HG03575 (cell line): ENCODE results near the gene MAPRE2.
A peak's percentile ranks its signal among the peaks of the same experiment; 100 is the strongest.

Source experiments
- ATAC-seq: cut with Tn5 transposase; IDR thresholded peaks from one replicate; pipeline ENCODE4 v1.9.1; 2021; ENCODE audit not compliant: unreplicated experiment, insufficient number of reproducible peaks, low FRiP score; ENCODE audit errors: extremely low read depth

Gene MAPRE2

DNA sequence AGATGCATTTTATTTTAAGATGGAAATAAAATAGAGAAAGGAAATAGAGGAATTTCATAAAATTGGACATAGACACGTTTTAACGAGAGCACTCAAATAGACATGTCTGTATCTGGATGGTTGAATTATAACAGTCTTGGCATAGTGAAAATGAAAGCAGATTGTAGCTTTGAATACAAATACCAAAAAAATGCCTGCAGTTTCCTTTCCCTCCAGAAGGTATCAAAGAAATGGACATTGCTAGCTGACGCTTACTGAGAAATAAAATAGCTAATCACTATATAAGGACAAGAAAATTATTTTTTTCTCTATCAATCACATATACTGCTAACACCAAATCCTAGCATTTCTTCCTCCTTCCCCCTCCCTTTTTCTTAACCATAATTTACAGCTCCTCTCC is 11.4 kb upstream of the MAPRE2 start:
- no peak for ATAC-seq

DNA sequence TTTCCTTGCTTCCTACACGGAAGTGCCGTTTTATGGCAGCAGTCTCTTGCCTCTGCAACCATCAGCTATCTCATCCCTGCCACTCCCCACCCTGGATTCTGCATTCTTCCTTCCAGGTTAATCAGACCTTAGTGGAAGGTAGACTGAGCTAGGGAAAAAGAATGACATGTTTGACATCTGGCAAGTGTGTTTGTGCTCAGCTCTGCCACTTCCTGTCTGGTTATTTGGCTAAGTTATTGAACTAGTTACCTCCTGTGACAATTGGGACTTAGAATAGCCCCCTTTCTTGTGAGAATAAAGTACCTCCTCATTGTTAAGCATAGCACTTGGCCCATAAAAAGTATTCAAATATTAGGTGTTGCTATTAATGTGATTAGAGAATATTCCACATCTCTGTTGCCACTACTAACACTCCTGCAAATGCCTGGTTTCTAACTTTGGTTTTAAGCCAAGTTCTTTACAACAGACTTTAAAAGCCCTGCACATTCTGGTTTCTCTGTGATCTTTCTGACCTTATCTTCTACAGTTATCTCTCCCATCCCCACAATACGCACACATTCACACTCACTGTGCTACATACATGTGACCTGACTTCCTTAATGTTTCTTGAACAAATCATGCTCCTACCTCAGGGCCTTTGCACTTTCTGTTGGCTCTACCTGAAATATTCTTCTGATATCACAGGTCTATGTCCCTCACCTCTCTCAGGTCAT is 10.8 kb upstream of the MAPRE2 start:
- no peak for ATAC-seq

DNA sequence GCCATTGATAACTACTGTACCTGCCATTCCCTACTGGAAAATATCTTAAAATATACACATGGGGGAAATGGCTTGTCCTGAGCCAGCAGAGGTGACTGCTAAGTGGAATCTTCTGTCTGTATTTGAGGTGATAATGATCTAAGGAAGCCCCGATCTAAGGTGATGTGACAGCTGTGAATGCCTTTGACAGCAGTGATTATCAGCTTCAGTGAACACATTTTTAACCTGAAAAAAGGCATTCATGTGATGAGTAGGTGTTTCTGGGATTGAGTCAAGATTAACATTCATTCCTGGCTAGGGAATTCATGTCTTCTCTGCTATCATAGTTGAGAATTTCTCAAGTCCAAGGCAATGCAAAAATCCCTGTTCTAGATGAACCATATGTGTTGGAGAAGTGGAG is 9.1 kb upstream of the MAPRE2 start:
- no peak for ATAC-seq

DNA sequence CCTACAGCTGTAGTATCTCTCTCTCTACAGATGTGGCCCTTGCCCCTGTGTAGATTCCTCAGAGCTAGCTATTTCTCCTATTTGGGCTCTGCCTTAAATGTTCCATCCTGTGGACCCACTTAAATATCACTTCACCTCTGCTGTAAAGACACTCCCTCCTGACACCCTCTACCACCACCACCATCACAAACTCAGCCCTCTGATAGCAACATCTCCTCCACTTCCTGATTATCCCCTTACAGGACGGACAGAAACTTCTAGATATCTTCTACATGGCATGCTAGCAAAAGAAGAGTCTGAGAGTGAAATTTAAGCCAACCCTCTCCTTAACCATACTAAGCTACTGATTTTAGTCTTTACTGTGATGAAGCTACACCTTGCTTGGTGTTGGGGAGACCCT is 3.2 kb upstream of the MAPRE2 start:
- no peak for ATAC-seq

DNA sequence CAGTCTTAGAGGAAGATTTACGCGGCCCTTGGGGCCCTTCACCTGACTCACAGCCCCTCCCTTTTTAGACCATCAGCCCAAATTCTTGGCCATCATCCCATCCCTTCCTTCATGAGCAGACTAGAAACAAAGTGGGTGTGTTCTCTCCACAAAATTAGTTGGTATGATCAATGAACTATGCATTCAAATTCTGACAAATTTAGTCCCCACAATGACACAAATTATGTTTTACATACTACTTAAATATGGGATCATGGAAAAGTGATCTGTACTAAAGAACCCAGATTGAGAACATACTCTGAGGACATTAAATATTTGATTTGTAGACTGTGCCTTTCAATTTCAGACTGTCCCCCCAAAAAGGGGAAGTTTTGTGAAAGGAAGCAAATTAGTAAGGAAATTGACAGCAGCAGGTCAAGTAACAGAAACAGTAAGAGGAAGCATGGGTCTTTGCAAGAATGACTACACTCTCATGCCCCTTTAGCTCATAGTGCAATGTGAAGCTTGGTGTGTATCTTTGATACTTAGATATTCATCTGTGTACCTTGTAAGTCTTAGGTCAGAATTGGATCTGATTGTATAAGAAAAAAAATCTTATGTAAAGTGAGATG is 2.2 kb upstream of the MAPRE2 start:
- ATAC-seq: no peak

DNA sequence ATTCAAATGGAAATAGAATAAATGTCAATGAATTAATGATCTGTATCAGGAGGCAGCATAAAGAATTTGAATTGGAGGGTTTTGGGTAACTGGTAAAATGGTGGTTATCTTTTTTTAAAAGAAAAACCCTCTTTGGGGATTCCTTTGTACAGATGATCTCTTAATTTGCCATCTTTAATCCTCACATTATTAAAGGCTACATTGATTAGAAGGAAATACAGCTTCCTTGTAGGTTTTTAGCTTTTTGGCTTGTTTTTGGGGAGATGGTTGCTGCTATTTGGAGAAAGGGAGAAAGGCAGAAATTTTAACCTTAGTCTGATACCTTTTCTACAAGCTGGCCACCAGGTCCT is 600 bp upstream of the MAPRE2 start:
- no peak for ATAC-seq

DNA sequence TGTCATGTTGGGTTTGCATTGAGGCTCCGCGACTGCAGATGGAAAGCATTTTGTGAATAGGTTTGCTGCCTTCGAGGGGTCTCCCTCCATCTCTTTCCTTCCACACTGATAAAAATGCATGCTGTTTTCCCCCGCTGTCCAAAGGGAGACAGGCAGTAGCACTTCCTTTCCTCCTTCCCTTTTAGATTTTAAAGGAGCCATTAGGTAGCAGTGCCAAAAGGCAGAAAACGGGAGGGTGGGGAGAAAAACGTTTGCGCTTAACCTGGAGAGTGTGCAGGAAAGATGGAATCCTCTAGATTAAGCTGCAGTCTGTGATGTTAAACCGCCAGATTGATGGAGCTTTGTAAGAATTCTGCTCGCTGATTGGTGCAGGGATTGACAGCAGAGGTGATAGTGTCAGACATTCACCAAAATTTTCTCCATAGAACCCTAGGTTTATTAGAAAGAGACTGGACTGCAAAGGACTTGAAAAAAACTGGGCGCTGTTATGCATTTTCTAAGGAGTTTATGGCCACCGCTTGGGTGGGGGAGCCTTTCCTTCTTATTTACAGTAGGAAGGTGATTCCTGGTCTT is 688 bp downstream of the MAPRE2 start:
- no peak for ATAC-seq

DNA sequence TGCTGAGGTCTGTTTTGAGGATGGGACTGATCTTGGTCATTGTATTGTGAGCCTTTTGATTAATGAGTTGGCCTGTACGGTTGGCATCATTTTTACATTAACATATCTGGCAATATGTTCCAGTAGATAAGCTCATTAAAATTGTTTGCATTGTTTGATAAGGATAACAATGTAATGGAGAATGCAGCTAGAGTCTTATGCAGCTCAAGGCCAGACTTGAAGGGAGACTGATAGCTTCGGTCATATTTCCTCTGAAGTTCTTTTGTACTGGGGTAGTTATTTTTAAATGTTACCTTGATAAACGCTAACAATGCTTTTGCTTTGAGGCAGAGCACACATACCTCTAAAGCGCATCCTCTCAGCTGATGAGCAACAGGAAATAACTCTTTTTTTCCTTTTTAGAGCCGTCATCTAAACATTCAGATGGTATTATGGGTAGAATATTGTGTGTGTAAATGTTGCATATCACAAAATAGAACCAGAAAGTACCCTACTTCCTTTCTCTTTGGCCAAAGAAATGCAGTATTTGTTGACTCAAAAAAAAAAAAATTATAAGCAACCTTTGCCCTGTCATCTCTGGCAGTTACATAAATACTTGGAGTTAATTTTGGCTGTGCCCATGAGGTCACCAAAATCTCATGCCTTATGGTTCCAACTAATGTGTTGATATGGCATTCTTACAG is 1.3 kb downstream of the MAPRE2 start:
- ATAC-seq: no peak

DNA sequence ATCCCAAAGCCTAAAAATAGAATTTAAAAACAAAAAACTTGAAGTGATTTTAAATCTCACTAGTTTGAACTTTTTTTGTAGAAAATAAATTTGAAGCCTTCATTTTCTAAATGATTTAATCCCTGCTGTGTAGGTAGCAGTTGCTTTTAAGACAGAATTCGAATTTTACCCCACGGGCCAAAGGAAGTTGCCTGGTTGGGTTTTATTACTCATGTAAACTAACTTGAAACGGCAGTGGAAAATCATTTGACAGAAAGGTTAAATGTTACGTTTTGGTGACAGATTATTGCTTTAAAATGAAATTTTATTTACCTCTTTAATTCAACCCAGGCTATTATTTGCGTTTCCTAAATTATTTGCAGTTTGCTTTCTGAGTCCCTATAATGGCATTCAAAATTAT is 2.0 kb downstream of the MAPRE2 start:
- no peak for ATAC-seq

DNA sequence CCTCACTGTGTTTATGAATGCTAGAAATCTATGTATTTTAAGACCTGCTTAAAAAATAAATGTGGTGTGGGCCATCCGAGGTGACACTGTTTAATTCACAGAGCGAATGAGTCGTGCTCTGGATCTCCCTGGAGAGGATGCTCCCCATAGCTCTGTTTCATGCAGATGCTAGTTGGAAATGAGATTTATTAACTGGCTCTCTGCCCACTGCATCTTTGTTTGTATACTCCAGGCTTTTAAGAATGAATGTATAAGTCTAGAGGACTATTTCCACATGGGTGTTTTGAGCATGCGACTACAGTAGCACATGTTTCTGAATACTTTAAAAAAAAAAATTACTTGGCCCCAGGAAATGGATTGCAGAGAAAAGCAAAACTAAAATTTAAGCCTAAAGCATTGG is 3.9 kb downstream of the MAPRE2 start:
- ATAC-seq: no peak

DNA sequence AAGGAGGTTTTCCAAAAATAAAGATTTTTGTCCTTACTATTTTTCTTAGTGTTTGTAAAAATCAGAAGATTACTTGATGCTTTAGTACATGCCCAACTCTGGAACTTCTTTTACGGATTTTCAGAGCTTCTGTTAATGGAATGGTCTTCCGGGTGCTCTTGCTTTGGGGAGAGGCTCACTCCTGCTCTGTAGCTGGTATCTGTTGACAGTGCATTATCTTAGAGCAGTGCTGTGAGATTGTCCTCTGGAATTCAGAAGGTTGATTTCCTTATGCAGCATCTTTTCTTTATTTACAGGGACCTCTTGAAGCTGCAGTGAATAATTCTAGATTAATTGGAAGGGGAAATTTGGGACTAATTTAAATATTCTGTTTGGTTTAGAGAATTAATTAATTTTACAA is 4.6 kb downstream of the MAPRE2 start:
- no peak for ATAC-seq

DNA sequence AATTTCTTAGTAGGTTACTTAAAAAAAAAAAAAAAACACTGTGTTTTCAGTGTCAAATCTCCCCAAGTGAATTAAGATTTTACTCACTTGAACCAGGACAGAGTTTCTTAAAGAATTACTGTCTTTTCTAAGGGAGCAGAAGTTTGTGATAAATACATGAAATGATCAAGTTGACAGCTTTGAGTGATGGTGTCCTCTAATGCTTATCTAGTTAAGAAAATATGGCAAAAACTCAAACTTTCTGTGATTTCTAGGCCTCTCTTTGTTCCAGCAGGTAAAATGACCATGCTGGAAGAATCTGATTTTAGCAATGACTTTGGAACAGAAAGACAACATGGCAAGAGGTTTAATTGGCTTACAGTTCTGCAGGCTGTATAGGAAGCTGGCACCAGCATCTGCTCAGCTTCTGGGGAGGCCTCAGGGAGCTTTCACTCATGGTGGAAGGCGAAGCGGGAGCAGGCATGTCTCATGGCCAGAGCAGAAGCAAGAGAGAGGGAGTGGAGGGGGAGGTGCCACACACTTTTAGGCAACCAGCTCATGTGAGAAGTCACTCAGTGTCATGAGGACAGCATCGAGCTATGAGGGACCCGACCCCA is 6.6 kb downstream of the MAPRE2 start:
- no peak for ATAC-seq

DNA sequence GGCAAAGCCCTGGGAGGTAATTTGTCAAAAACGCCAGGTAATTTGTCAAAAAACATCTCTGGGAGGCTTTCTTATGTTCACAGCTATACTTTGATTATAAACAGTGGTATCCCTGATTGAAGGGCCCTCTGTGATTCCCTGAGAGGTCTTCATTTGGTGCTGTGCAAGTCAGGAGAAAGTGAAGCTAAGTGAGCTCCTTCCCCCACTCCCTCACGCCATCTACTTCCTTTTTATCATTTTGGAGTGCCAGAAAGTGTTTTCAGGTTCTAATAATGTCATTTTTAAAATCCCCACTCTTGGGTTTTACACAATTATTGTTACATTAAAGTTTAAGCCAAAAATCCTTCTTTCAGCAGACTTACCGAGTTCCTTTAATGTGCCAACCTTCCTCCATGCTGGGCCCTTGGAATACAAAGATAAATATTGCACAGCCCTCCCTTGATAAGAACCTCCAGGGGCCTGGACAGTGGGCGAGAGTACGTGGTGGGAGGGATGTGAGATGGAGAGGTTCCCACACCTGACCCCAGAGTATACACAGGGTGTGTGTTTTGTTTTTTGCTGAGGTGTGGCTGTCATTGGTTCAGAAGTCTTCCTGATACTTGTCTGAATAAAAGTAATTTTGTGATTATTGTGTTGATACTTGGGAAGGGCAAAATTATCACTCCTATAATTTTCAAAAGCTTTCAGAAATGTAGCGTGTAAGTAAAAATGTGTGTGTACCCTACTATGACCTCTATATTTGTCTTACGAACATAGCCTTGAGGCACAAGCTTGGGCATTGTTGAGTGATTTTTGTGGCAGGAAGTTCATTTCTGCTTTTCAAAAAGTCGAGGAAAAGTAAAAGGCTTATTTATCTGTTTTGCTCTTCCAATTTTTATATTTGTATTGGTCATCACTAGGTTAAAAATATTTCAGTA is 8.2 kb downstream of the MAPRE2 start:
- ATAC-seq: no peak

DNA sequence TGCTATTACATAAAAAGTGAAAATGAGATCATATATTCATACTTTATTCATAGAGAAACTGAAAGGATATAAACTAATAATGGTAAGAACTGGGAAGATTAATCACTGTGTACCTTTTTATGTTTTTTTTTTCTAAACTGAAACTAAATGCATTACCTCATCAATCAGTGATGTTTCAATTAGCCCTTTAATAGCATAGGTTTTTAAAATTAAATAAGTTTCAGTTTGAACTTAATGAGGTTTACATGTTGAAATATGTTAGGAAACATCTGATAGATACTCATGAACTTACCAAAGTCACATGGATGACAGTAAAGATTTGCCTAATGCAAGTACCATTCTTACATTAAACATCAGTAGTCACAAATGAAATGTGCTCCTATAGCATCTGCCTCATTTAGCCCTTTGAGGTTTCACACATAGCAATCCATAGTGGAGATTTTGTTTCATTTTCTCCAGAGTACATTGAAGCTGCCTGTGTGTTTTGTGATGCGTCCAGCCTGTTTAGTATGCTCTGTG is 8.9 kb downstream of the MAPRE2 start:
- peak; percentile 40 for ATAC-seq

DNA sequence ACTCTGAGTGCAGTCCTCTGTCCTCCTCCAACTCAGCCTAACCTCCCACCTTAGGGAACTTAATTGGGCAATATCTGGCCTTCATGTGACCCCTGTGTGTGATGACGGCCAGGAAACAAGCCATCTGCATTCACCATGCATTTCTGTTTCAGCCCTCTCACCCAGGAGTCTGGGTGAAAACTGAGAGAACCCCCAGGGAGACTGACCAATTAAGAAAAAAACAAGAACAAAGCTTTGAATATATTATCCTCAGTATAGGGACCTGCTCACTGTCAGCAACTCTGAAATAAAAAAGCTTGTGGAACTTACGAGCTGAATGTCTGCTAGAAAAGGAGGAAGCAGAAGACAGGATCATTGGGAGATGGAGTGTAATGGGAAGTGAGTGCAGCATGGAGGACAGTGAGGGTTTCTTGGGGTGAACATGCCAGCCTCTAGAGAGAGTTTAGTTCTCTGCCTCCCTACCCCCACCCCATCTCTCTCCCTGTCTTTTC is 9.5 kb downstream of the MAPRE2 start:
- ATAC-seq: no peak

DNA sequence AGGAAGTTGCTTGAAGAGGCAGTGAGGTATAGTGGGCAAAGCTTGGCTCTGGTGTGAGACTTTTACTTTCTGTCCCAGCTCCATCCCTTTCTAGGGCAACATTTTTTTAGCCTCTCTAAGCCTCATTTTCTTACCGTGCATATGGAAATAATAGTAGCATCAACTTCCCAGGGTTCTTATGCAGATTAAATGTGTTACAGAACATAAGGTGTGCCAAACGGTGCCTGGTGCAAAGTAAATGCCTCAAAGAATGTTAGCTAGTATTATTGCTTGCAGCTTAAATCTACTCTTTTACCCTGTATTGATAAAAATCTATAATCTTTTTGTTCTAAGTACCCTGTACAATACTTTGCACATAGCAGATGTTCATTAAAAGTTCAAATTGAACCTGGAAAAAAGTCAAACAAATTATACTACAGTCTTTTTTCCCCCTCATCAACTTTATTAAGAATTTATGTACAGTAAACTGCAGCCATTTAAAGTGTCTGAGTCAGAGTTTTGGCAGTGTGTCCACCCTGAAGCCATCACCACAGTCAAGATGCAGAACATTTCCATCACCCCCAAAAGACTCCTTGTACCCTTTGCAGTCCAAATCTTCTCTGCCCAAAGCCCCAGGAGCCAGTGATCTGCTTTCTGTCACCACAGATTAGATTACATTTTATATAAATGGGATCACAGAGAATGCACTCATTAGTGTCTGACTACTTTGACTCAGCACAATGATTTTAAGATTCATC is 10.6 kb downstream of the MAPRE2 start:
- ATAC-seq: no peak

DNA sequence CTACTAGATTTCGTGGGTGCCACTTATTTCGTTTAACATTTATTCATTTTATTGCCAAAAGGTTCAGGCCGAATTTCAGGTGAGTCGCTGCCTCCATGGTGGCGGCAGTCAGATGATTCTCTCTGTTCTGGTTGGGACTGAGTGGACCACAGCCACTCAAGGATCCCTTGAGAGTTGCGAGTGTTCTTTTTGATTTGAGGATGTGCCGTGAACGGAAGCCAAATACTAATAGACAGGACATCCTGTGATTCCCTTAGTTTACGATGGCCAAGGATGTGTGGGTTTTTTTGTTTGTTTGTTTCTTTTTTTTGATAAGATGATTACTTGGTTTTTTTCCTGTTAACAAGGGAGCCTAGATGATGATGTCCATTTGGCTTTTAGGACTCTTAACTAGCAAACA is 13.2 kb downstream of the MAPRE2 start:
- ATAC-seq: no peak

DNA sequence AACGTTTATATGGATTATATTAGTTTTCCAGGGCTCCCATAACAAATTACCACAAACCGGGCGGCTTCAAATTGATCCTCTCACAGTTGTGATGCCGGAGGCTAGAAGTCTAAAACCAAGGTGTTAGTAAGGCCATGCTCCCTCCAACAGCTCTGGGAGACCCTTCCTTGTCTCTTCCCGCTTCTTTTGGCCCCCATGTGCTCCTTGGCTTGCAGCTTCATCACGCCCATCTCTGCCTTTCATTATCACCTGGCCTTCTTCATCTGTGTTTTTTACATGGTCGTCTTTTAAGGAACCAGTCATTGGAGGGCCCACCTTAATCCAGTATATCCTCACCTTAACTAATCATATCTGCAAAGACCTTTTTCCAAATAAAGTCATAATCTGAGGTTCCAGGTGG is 13.9 kb downstream of the MAPRE2 start:
- no peak for ATAC-seq
